Prostate gland (tissue), 2 donors: ENCODE data around the gene SLC35D2.

Experiments used
- CTCF ChIP-seq, 4 experiments: fragments of 200-600 bp in 2 of 4; fragments of 450-650 bp in 2 of 4; sonication (generic) in 2 of 4; IDR thresholded peaks; 1 replicate in 3 of 4; 2 replicates in 1 of 4; pipeline ENCODE4 v1.5.1; 2016 to 2019; ENCODE audit warnings: antibody characterized with exemption in 4 of 4, mild to moderate bottlenecking in 2 of 4, moderate library complexity in 2 of 4
- POLR2A ChIP-seq: fragments of 450-650 bp; IDR thresholded peaks from one replicate; pipeline ENCODE4 v1.6.1; 2016; ENCODE audit warnings: antibody characterized with exemption, mild to moderate bottlenecking

GRCh38 chr9:96400132-96400910, 16.8 kb upstream of the SLC35D2 start:
- no peak for TF ChIP-seq CTCF (IDR thresholded peaks at IDR 0.05)
- no peak for TF ChIP-seq POLR2A
